Stimulated activated CD4-positive, alpha-beta T cell treated with anti-CD3 and anti-CD28 coated beads, Interleukin-2, amount 100 ng/mL, for 24 hours (primary cell): ENCODE results near the gene SLC34A2.

Experiments used
- DNase-seq, 2 donors: peaks; one replicate each; pipeline ENCODE4 v3.0.0-alpha.2; 2020

The SLC34A2 gene

GRCh38 chr4:25662306-25662705 is 6.7 kb downstream of the SLC34A2 start:
- DNase-seq: no peak

- no peak for DNase-seq
These were observed 8.1 kb downstream of the SLC34A2 start for GRCh38 chr4:25663781-25664180.

GRCh38 chr4:25666031-25666630 is 10.5 kb downstream of the SLC34A2 start:
- DNase-seq: no peak

- DNase-seq: no peak
These were observed 12.4 kb downstream of the SLC34A2 start for GRCh38 chr4:25667931-25668557.

DNA sequence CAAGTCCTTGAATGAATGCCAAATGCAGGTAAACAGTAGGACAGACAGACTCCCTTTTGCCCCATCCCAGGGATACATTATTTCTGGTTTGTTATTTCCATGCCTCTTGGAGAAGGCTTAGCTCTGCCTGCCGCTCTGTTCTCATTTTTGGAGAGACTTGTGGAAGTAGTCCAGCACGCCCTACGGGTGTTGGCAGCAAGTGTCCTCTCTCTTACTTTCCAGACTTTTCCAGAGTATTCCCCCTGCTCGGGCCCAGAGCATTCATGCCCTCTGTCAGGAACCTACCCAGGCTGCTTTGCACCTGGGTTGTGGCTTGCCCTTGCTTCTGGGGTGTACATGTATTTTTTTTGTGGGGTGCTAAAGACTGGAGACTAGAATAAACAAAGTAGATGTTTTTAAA is 15.3 kb downstream of the SLC34A2 start:
- no peak for DNase-seq

DNA sequence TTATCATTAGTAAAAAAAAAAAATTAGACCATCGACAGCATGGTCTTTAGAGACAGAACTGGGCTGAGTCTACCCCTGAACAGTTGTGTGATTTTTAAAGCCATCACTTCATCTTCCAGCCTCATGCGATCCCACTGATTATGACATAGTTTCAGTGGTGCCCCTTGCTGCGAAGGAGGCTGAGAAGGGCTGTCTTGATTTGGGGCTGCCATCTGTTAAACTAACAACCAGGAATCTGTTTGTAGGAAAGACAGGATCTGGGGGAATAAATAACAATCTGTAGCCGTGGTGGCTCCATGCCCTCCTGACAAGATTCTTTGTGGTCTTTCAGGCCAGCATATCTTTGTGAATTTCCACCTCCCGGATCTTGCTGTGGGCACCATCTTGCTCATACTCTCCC is 17.1 kb downstream of the SLC34A2 start:
- no peak for DNase-seq

DNA sequence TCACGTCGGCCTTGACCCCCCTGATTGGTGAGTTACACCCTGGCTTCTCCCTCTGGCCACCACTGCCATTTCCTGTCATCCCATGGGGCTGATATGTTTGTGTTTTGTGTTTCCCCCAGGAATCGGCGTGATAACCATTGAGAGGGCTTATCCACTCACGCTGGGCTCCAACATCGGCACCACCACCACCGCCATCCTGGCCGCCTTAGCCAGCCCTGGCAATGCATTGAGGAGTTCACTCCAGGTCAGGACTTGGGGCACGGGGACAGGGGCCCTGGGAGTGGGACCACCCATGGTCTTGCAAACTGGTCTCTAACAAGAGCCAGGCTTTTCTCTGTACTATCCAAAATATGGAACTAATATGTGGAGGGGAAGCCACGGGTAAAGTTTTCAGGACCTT is 18.7 kb downstream of the SLC34A2 start:
- DNase-seq: no peak

- no peak for DNase-seq
These were observed 20.6 kb downstream of the SLC34A2 start for GRCh38 chr4:25676221-25676620.

DNA sequence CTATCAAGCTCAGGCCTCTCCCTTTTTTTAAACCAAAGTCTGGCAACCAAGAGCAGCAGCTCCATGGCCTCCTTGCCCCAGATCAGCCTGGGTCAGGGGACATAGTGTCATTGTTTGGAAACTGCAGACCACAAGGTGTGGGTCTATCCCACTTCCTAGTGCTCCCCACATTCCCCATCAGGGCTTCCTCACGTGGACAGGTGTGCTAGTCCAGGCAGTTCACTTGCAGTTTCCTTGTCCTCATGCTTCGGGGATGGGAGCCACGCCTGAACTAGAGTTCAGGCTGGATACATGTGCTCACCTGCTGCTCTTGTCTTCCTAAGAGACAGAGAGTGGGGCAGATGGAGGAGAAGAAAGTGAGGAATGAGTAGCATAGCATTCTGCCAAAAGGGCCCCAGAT is 21.5 kb downstream of the SLC34A2 start:
- DNase-seq: no peak

GRCh38 chr4:25677943-25678342 is 22.3 kb downstream of the SLC34A2 start:
- DNase-seq: no peak

- DNase-seq: no peak
These were observed 32.1 kb downstream of the SLC34A2 start for GRCh38 chr4:25687773-25688172.

DNA sequence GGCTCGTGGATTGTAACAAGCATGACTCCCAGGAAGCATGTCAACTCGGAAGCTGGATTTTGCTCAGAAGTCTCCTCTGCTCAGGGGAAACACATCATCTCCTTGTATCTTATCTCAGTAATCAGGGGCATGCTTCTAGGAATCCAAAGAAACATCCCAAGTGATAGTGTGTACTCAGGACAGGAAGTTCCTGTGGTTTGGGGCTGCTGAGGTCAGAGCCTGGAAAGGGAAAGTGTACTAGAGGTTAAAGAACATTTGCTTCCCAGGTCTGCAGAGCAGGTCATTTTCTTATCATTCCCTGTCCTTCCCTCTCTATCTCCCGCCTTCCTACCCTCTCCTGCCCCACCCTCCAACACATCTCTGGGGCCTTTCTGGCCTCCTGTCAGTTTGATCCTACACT is 38.8 kb downstream of the SLC34A2 start:
- DNase-seq: no peak

DNA sequence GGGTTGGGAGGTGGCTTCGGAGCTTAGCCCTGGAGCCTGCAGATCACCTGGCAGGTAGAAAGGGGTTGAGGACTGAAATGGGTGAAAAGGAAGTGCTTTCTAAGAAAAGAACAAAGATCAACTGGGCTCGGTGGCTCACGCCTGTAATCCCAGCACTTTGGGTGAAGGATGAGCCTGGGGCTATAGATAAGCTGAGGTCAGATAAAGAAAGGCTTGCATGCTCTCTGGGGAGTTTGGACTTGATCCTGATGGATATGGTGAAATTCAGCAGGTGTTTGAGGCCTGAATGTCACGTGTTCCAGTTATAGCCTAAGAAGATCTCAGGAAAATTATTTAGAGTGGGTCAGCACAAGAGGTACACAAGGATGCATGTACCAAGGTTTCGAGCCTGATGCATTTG is 40.8 kb downstream of the SLC34A2 start:
- DNase-seq: no peak

DNA sequence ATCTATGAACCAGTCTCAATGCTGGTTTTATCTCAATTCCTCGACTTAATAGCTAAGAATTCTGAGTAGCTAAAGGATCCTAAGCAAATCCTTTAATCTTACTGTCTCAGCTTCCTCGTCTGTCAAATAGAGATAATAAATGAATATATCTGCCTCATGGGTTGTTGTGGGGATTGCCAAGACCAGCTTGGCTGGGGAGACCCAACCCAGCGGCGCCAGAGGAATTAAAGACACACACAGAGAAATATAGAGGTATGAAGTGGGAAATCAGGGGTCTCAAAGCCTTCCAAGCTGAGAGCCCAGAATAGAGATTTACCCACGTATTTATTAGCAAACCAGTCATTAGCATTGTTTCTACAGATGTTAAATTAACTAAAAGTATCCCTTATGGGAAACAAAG is 41.9 kb downstream of the SLC34A2 start:
- DNase-seq: no peak

DNA sequence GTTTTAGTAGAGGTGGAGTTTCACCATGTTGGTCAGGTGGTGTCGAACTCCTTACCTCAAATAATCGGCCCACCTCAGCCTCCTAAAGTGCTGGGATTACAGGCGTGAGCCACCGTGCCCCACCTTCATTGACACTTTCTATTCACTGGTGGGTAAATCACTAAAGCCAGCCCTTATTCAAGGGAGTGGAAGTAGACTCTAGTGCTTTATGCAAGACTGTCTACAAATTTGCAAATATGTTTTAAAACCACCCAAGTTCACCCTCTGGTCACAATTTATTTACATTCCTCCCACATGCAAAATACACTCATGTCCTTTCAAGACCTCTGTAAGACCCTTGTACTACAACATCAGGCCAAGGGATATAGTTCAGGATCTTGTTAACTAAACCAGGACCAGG is 45.0 kb downstream of the SLC34A2 start:
- DNase-seq: no peak

GRCh38 chr4:25702848-25703247 is 47.2 kb downstream of the SLC34A2 start:
- DNase-seq: no peak

DNA sequence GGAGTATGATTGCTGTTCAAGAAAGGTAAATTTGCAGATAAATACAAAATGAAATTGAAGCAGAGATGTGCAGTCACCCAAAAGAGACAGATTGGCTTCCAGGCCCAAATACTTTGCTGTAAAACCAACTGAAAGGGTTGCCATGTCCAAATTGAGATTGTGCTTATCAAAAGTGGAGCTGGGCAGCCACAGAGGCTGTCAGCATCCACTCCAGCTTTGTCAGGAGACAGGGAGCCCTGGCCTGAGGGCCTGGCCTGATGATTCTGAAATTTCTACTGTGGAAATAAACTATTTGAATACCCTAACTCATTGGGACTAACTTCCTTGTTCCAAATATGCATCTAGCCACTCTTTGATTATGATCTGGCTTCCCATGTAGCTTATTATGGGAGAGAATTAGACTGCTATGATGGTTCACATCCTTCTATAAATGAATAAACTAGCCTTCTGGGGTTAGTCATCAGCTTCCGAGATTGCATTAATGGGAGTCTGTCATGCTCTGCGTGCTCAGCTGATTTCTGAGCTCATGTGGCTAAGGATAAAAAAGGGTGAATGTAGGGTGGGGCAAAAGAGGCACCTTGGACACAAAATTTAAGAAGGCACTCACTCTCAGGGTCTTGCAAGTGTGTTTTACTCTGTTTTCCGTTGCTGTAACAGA is 48.2 kb downstream of the SLC34A2 start:
- DNase-seq: no peak

DNA sequence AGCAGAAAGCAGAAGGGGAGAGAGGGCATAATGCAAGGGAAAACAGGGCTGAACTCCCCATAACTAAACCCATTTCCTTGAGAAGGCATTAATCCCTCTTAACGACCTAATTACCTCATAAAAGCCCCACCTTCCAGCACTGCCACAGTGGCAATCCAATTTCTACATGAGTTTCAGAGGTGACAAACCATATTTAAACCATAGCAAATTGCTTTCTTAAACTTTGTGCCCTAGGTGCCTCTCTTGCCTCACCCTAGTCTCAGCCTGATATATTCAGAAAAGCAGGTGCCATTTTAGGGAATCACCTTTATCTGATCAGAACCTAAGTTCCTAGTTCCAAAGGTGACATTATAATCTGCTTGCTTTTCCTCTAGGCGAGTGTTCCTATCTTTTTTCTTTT is 48.9 kb downstream of the SLC34A2 start:
- no peak for DNase-seq

DNA sequence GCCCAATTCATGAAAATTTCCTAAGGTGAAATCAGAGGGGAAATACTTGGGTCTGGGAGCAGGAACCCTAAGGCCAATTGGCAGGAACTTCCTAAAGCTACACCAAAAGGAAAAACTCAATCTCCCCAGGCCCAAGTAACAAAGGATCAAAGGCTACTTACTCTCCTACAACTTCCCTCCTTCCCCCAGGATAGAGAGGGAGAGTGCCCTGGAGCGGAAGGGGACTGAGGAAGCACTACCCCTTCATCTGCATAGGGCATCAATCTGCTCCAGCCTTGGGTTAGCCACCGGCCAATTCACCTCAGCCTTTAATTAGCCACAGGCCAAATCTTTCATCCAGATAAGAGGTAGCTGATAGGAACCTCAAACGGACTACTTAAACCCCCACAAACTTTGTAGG is 55.0 kb downstream of the SLC34A2 start:
- no peak for DNase-seq

GRCh38 chr4:25712611-25713010 is 57.0 kb downstream of the SLC34A2 start:
- DNase-seq: no peak

GRCh38 chr4:25713812-25714211 is 58.2 kb downstream of the SLC34A2 start:
- no peak for DNase-seq

GRCh38 chr4:25722964-25723363 is 67.3 kb downstream of the SLC34A2 start:
- DNase-seq: no peak

DNA sequence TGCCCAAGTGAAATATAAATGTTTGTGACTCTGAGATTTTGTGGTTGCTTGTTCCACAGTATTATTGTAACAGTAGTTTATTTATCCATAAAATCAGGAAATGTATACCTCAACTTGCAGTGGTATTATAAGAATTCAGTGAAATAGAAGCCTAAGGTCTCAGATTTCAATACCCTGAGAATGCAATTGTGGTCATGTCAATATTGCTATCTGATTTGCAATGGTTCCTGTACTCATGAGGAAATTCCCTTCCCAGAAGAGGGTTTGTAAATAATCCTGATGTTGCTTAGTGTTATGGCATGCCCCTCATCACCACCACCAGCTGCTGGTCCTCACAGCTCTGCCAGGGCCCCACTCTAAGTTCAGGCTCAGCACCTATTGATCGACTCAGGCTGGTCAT is 67.8 kb downstream of the SLC34A2 start:
- no peak for DNase-seq

GRCh38 chr4:25725870-25726269 is 70.2 kb downstream of the SLC34A2 start:
- no peak for DNase-seq
